OCI-LY3 (cell line): Measurements from ENCODE around the gene JAZF1.

Source experiments
- EZH2phosphoT487 ChIP-seq: fragments of 200-600 bp; shearing (Covaris generic); IDR thresholded peaks from 2 replicates; pipeline ENCODE4 v1.6.1; 2018; ENCODE audit warnings: antibody characterized with exemption, mixed run types, low read depth
- TF ChIP-seq, protein P1 (sequence below): fragments of 200-600, 300-600 bp; sonication (generic); IDR thresholded peaks from 2 replicates; pipeline ENCODE4 v1.5.1; 2014; ENCODE audit warnings: antibody characterized with exemption, low read length, low read depth

DNA sequence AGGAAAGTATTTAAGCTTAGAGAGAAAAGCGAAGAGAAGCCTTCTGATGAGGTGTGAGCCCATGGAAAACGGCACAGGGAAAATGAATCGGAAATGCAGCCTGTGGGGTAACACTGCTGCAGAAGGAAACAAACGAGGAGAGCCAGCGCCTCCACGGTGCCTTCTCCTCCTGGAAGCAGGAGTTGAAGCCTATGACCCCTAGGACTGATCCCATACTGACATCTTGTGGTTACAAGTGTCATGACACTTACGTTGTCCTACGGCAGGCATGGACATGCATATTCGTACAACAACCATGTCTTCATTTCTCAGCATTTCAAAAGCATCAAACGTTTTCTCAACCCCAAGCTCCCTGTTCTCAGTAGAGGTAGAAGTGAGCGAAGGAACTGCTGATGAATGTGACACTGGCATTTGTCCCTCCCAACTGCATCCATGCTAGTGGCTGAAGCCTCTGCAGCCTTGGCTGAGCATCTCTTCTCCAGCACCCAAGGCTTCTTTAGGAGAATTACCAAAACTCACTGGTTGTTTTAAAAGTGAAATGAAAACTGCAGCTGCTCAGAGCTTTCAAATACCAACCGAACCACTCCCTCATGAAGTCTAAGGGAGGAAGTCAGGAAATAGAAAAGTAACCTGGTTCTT, 160.2 kb downstream of the JAZF1 start:
- TF ChIP-seq, protein P1, sequence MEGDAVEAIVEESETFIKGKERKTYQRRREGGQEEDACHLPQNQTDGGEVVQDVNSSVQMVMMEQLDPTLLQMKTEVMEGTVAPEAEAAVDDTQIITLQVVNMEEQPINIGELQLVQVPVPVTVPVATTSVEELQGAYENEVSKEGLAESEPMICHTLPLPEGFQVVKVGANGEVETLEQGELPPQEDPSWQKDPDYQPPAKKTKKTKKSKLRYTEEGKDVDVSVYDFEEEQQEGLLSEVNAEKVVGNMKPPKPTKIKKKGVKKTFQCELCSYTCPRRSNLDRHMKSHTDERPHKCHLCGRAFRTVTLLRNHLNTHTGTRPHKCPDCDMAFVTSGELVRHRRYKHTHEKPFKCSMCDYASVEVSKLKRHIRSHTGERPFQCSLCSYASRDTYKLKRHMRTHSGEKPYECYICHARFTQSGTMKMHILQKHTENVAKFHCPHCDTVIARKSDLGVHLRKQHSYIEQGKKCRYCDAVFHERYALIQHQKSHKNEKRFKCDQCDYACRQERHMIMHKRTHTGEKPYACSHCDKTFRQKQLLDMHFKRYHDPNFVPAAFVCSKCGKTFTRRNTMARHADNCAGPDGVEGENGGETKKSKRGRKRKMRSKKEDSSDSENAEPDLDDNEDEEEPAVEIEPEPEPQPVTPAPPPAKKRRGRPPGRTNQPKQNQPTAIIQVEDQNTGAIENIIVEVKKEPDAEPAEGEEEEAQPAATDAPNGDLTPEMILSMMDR = peak; percentile 75
- no peak for TF ChIP-seq EZH2phosphoT487
